Vagina (tissue), 2 donors: Measurements from ENCODE around the gene TMEM176B.

Source experiments
- POLR2A ChIP-seq, 2 donors: fragments of 450-650 bp; IDR thresholded peaks; one replicate each; pipeline ENCODE4 v1.6.1; 2017; ENCODE audit warnings: antibody characterized with exemption in 2 of 2, mild to moderate bottlenecking in 2 of 2, moderate library complexity in 2 of 2
- TF ChIP-seq, protein P1 (sequence below), 3 experiments: fragments of 450-650 bp in 2 of 3; fragments of 200-600 bp in 1 of 3; sonication (generic) in 1 of 3; IDR thresholded peaks; one replicate each; pipeline ENCODE4 v1.5.1; 2017 to 2019; ENCODE audit warnings: antibody characterized with exemption in 3 of 3, mild to moderate bottlenecking in 2 of 3, moderate library complexity in 2 of 3

GRCh38 chr7:150820148-150820547 lies 20.0 kb upstream of the TMEM176B start:
- no peak for TF ChIP-seq POLR2A (IDR thresholded peaks at IDR 0.05)
- TF ChIP-seq, protein P1, sequence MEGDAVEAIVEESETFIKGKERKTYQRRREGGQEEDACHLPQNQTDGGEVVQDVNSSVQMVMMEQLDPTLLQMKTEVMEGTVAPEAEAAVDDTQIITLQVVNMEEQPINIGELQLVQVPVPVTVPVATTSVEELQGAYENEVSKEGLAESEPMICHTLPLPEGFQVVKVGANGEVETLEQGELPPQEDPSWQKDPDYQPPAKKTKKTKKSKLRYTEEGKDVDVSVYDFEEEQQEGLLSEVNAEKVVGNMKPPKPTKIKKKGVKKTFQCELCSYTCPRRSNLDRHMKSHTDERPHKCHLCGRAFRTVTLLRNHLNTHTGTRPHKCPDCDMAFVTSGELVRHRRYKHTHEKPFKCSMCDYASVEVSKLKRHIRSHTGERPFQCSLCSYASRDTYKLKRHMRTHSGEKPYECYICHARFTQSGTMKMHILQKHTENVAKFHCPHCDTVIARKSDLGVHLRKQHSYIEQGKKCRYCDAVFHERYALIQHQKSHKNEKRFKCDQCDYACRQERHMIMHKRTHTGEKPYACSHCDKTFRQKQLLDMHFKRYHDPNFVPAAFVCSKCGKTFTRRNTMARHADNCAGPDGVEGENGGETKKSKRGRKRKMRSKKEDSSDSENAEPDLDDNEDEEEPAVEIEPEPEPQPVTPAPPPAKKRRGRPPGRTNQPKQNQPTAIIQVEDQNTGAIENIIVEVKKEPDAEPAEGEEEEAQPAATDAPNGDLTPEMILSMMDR (IDR thresholded peaks at IDR 0.05), result no peak
